ENCODE measurements around the gene MRPS26. TPM values are rescaled to one million over a fixed set of nuclear protein-coding genes. Genes with fewer than 3 reads are reported as not detected.
A peak's percentile ranks its signal among the peaks of the same experiment; 100 is the strongest.

Gene MRPS26
- total and polyA plus RNA-seq, 11 donors, result 36.5 to 111 (median 52.4) TPM

DNA sequence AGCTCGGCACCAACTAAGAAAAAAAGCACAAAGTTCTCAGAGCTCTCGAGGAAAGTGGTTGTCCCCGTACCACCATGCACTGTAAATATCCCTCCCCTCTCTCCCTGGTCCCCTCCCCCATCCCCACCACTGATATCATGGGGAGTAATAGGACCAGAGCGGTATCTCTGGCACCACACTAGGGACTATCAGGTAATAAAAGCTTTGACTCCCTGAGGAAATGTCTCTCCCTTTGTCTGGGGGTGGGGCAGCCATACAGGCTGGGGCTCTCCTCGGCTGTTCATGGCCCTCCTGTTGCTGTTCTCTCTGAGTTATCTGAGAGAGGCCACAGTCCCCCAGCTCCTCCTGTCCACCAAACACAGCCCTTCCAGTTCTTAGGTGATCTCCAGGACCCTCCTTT is 7.4 kb upstream of the MRPS26 start:
- no peak overlapping the region for H3K27ac ChIP-seq
- no peaks in the 10 kb centered on the region for H3K27me3 ChIP-seq
- H3K4me3 ChIP-seq, result no peak overlapping the region
- TF ChIP-seq POLR2A (IDR thresholded peaks at IDR 0.05) (no peak), CTCF (IDR thresholded peaks at IDR 0.05) (no peak)
- peaks cover 0 to 71% (median 60%) of the 10 kb centered on the region in 9 donors for H3K36me3 ChIP-seq
- intact Hi-C loops (cut with DNase I), result no loop called here
- H3K9me3 ChIP-seq, result no peaks in the 10 kb centered on the region
- no peak for DNase-seq
- no peak for ATAC-seq
- WGBS, 4 donors, result 82 to 89% (median 87%) methylated on average over 5 of the region's 5 CpGs
- peaks cover 0 to 21% (median 9%) of the 10 kb centered on the region in 12 donors for H3K4me1 ChIP-seq

GRCh38 chr20:3039426-3039825 is 6.4 kb upstream of the MRPS26 start:
- peaks cover 0 to 21% (median 9%) of the 10 kb centered on the region in 12 donors for H3K4me1 ChIP-seq
- no peak for TF ChIP-seq POLR2A (IDR thresholded peaks at IDR 0.05)
- TF ChIP-seq CTCF (IDR thresholded peaks at IDR 0.05), result no peak
- peaks cover 0 to 65% (median 60%) of the 10 kb centered on the region in 9 donors for H3K36me3 ChIP-seq
- H3K27me3 ChIP-seq, result no peaks in the 10 kb centered on the region
- intact Hi-C loops (cut with DNase I), result no loop called here
- no peak for DNase-seq
- H3K4me3 ChIP-seq, result no peak overlapping the region
- H3K27ac ChIP-seq, result no peak overlapping the region
- no peak for ATAC-seq
- no peaks in the 10 kb centered on the region for H3K9me3 ChIP-seq
- WGBS, 4 donors, result 66 to 88% (median 77%) methylated on average over 3 to 4 of the region's 4 CpGs

GRCh38 chr20:3040086-3040485 is 5.8 kb upstream of the MRPS26 start:
- DNase-seq (no peak), ATAC-seq (no peak)
- Histone ChIP-seq H3K36me3 (peaks cover 0 to 58% (median 54%) of the 10 kb centered on the region in 9 donors), H3K4me1 (peaks cover 0 to 25% (median 14%) of the 10 kb centered on the region in 12 donors), H3K27ac (no peak overlapping the region), H3K9me3 (no peaks in the 10 kb centered on the region), H3K27me3 (no peaks in the 10 kb centered on the region), H3K4me3 (no peak overlapping the region)
- no peak for TF ChIP-seq POLR2A (IDR thresholded peaks at IDR 0.05)
- TF ChIP-seq CTCF (IDR thresholded peaks at IDR 0.05), result no peak
- intact Hi-C loops (cut with DNase I), result no loop called here
- 93 to 99% (median 97%) methylated on average over 6 to 8 of the region's 8 CpGs for WGBS, 4 donors

DNA sequence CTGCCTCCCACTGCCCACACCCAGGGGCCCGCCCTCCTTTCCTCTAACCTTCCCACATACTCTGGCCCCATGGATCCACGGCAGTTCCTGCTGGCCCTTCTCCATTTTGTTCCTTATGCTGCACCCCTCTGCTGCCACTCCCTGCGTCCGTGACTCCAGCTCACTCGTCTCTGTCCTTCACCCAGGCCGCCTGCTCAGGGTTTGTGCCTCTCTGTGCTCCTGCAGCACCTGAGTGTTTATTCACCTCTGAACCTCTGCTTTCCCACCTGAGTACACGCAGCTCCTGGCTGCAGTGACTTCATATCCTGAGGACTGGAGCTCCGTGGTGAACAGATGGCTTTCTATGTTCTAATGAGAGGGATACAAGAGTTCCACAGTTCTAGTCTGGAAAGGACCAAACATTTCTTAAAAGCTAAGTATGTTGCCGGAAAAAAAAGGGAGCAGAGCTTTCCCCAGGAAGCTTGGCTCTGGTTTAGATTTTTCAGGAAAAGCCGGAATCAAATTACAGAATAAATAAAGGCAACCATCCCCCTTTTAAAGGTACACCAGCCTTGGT is 3.9 kb upstream of the MRPS26 start:
- TF ChIP-seq CTCF (IDR thresholded peaks at IDR 0.05) (no peak), POLR2A (IDR thresholded peaks at IDR 0.05) (no peak)
- intact Hi-C loops (cut with DNase I), result no loop called here
- Histone ChIP-seq H3K36me3 (peaks cover 0 to 40% (median 36%) of the 10 kb centered on the region in 9 donors), H3K27me3 (no peaks in the 10 kb centered on the region), H3K4me1 (peaks cover 0 to 33% (median 20%) of the 10 kb centered on the region in 12 donors), H3K9me3 (no peaks in the 10 kb centered on the region), H3K27ac (peak overlapping the region; percentile 4 to 72 (median 64)), H3K4me3 (peak overlapping the region in 2 of 12 donors; percentile 4 to 21)
- no peak for DNase-seq
- 56 to 61% (median 58%) methylated on average over 10 of the region's 10 CpGs for WGBS, 4 donors
- ATAC-seq, result no peak

Measured in heart left ventricle (tissue), 16 donors.